HG02884 (cell line): Measurements from ENCODE around the gene MAML3.
A peak's percentile ranks its signal among the peaks of the same experiment; 100 is the strongest.

Source experiments
- ATAC-seq: cut with Tn5 transposase; IDR thresholded peaks from one replicate; pipeline ENCODE4 v1.9.1; 2021; ENCODE audit warnings: mild to moderate bottlenecking, moderate library complexity; ENCODE audit not compliant: unreplicated experiment

MAML3 gene

GRCh38 chr4:139768896-139769295 is 385.1 kb downstream of the MAML3 start:
- ATAC-seq = no peak

GRCh38 chr4:139768366-139768765 is 385.6 kb downstream of the MAML3 start:
- ATAC-seq = no peak

GRCh38 chr4:139767585-139767984 is 386.4 kb downstream of the MAML3 start:
- ATAC-seq = no peak

- ATAC-seq = no peak
These were observed 386.8 kb downstream of the MAML3 start for GRCh38 chr4:139767168-139767567.

- no peak for ATAC-seq
These were observed 389.2 kb downstream of the MAML3 start for GRCh38 chr4:139764686-139765310.

- no peak for ATAC-seq
These were observed 389.8 kb downstream of the MAML3 start for GRCh38 chr4:139764182-139764581.

GRCh38 chr4:139763672-139764071 is 390.3 kb downstream of the MAML3 start:
- no peak for ATAC-seq

GRCh38 chr4:139763205-139763604 is 390.8 kb downstream of the MAML3 start:
- no peak for ATAC-seq

- no peak for ATAC-seq
These were observed 391.3 kb downstream of the MAML3 start for GRCh38 chr4:139762720-139763119.

- peak; percentile 59 for ATAC-seq
These were observed 392.5 kb downstream of the MAML3 start for GRCh38 chr4:139761461-139761860.

GRCh38 chr4:139760567-139760966 is 393.4 kb downstream of the MAML3 start:
- no peak for ATAC-seq

- ATAC-seq = no peak
These were observed 394.9 kb downstream of the MAML3 start for GRCh38 chr4:139759097-139759496.

- ATAC-seq = no peak
These were observed 397.4 kb downstream of the MAML3 start for GRCh38 chr4:139756391-139757180.

- no peak for ATAC-seq
These were observed 399.0 kb downstream of the MAML3 start for GRCh38 chr4:139754938-139755337.

GRCh38 chr4:139753686-139754085 is 400.3 kb downstream of the MAML3 start:
- no peak for ATAC-seq

- no peak for ATAC-seq
These were observed 404.0 kb downstream of the MAML3 start for GRCh38 chr4:139749835-139750498.

- ATAC-seq = no peak
These were observed 404.6 kb downstream of the MAML3 start for GRCh38 chr4:139749338-139749737.

GRCh38 chr4:139746431-139747171 is 407.4 kb downstream of the MAML3 start:
- no peak for ATAC-seq

GRCh38 chr4:139745111-139745639 is 408.8 kb downstream of the MAML3 start:
- ATAC-seq = no peak

GRCh38 chr4:139744232-139744631 is 409.8 kb downstream of the MAML3 start:
- no peak for ATAC-seq

- no peak for ATAC-seq
These were observed 411.0 kb downstream of the MAML3 start for GRCh38 chr4:139743027-139743426.
